ENCODE results near the gene MISP. TPM values are rescaled to one million over a fixed set of nuclear protein-coding genes. Genes with fewer than 3 reads are reported as not detected.

MISP gene
- total RNA-seq, 4 donors from 2014 or later: not detected

DNA sequence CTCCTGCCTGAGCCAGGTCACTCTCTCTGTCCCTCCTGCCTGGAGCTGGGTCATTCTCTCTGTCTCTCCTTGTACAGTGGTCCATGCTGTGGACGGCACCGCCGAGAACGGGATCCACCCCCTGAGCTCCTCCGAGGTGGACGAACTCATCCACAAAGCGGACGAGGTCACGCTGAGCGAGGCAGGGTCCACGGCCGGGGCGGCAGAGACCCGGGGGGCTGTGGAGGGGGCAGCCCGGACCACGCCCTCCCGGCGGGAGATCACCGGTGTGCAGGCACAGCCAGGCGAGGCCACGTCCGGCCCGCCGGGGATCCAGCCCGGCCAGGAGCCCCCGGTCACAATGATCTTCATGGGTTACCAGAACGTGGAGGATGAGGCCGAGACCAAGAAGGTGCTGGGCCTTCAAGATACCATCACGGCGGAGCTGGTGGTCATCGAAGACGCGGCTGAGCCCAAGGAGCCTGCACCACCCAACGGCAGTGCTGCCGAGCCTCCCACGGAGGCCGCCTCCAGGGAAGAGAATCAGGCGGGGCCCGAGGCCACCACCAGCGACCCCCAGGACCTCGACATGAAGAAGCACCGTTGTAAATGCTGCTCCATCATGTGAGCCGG is 4.6 kb upstream of the MISP start:
- TF ChIP-seq, protein P1, sequence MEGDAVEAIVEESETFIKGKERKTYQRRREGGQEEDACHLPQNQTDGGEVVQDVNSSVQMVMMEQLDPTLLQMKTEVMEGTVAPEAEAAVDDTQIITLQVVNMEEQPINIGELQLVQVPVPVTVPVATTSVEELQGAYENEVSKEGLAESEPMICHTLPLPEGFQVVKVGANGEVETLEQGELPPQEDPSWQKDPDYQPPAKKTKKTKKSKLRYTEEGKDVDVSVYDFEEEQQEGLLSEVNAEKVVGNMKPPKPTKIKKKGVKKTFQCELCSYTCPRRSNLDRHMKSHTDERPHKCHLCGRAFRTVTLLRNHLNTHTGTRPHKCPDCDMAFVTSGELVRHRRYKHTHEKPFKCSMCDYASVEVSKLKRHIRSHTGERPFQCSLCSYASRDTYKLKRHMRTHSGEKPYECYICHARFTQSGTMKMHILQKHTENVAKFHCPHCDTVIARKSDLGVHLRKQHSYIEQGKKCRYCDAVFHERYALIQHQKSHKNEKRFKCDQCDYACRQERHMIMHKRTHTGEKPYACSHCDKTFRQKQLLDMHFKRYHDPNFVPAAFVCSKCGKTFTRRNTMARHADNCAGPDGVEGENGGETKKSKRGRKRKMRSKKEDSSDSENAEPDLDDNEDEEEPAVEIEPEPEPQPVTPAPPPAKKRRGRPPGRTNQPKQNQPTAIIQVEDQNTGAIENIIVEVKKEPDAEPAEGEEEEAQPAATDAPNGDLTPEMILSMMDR (IDR thresholded peaks at IDR 0.05; ENCODE audit: low read depth): no peak

DNA sequence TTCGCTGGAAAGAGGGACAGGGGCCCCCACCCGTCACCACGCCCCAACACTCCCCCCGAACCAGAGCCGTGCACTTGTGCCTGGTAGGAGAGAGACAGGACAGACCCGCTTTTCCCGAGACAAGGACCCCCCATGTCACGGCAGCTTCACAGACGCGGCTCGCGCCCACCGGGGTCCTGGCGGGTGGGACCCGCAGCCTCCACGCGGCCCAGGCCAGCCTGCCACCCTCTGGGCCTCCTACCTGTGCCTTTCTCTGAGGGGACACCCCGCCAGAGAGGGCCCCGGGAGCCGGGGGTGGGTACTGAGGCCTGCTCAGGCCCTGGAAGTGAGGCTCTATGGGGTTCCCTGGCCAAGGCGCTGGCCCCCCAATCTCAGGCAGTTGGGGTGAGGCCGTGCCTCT is 4.0 kb upstream of the MISP start:
- TF ChIP-seq, protein P1 (IDR thresholded peaks at IDR 0.05; ENCODE audit: low read depth): no peak

DNA sequence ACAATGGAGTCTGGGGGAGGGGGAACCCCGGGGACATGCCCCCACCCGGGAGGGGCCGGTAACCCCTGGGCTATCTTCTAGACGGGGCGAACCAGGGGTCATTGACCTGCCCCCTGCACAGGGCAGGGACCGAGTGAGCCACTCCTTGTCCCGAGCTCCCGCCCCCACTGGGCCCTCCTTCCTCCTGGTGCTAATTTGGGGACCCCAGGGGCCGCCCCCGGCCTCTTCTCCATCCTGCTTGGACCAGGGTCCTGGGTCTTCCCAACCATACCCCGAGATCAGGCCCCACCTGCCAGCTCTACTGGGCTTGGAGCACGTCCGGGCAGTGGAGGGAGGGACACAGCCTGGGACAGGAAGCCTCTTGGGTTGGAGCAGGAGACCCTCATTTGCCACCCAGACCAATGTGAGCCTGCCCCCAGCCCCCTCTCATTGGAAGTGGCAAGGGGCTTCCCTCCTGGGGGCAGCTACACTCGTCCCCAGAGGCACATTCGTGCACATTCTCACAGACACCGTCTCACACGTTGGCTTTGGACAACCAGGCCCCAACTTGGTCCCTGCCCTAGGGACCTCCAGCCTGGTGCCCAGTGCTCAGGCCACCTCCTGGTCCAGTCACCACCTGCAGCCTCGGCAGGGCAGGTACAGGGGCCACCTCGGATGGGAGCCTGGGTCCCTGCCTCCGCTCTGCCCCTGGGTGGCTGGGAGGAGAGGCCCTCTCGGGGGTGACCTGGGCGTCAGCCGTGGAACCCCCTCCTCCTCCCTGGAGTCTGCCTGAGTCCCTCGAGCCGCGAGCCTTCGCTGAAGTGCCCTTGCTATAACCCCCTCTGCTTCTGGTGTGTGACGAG is 3.3 kb upstream of the MISP start:
- TF ChIP-seq, protein P1 (IDR thresholded peaks at IDR 0.05; ENCODE audit: low read depth): no peak

DNA sequence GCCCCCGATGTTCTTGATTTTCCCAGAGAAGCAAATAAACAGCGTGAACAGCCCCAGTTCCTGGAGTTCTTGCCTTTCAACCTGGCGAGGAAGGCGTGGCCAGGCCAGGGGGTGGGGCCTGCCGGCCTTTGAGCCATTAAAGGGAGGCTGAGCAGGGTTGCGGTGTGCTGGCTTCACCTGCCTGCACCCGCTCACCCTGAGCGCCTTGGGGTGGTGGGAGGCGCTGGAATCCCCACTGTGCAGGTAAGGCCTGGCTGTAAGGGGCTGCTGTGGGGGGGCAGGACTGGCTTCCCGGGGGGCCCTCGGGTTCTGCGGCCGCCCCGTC is 2.7 kb upstream of the MISP start:
- TF ChIP-seq, protein P1 (IDR thresholded peaks at IDR 0.05; ENCODE audit: low read depth): no peak

DNA sequence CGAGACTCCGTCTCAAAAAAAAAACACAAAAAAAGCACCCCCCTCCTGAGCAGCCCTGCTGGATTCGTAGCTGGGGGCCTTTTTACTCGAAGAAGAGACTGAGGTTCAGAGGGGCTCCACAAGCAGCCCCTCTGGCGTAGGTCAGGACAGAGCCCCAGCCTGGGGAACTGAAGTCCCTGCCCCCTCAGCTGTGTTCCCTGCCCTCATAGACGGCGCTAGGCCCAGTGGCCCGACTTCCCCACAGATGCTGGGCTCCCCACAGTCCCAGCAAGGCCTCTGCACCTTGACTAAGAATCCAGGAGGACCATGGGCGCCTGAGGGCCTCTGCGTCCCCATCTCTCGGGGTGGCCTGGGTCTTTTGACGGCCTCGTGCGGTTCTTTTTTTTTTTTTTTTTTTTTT is 1.1 kb upstream of the MISP start:
- TF ChIP-seq, protein P1 (IDR thresholded peaks at IDR 0.05; ENCODE audit: low read depth): no peak

DNA sequence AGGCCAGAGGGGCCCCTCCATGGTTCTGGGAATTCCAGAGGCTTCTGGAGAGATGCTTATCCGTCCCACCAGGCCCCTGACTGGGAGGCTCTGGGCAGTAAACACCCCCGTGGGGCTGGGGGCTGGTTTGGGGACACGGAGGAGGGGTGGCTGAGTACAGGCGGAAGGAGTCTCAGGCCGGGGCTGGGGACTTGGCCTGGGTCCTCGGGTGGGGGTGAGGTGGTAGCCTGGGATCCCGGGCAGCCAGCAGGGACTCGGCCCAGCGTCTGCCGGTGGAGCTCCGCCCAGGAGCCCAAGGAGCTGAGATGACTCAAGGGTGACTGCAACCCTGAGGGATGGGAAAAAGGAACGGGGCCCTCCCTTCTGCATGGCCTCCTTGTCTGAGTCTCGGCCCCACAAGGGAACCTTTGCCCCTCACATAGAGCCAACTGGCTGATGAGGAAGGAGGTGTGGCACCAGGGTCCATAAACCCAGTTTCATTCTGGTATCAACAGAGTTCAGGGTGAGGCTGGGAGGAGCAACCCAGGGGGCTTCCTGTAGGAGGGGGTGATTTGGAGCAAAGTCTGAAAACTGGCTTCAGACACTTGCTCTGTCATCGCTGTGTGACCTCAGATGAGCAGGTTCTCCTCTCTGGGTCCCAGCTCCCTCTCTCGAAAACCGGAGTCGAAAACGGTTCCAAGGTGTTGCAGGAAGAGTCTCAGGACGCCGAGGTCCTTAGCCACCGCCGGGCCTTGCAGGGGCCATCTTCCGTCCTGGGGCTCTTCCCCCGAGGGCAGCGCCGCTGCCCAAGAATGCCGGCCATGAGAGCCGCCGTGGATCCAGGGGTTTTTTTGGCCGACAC is 809 bp downstream of the MISP start:
- TF ChIP-seq, protein P1 (IDR thresholded peaks at IDR 0.05; ENCODE audit: low read depth): no peak

Data from subcutaneous adipose tissue (tissue), 4 donors.